Measurements from ENCODE around the gene PDXP. TPM values are rescaled to one million over a fixed set of nuclear protein-coding genes. Genes with fewer than 3 reads are reported as not detected.

The PDXP gene
- total RNA-seq, 1 donor from 2014 or later = 88.1 TPM

DNA sequence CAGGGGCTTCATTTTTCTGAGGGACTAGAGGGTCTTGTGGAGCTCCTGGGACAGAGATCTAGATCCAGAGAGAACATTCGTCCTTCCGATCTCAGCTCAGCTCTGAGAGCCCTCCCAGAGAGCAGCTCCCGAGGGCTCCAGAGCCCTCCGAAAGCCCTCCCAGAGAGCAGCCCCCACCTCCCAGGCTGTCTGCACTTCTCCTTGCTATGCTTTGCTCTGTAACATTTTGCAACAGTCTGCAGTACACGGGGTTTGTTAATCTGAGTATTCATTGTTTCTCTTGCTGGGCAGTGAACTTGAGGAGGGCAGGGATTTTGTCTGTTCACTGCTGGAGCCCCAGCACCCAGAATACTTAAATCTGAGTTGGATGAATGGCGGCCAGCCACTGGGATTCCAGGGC is 47.3 kb upstream of the PDXP start:
- Mint-ChIP-seq H3K4me3 (ENCODE audit: unreplicated experiment) (peak overlapping the region; percentile 55), H3K27me3 (ENCODE audit: unreplicated experiment) (peaks cover 11% of the 10 kb centered on the region), H3K27ac (ENCODE audit: unreplicated experiment) (peak overlapping the region; percentile 89), H3K9me3 (ENCODE audit: unreplicated experiment) (peaks cover 8% of the 10 kb centered on the region), H3K36me3 (ENCODE audit: unreplicated experiment) (no peaks in the 10 kb centered on the region), H3K4me1 (ENCODE audit: low read depth, unreplicated experiment) (peaks cover 7% of the 10 kb centered on the region)
- no peak for DNase-seq
- TF ChIP-seq, protein P1, sequence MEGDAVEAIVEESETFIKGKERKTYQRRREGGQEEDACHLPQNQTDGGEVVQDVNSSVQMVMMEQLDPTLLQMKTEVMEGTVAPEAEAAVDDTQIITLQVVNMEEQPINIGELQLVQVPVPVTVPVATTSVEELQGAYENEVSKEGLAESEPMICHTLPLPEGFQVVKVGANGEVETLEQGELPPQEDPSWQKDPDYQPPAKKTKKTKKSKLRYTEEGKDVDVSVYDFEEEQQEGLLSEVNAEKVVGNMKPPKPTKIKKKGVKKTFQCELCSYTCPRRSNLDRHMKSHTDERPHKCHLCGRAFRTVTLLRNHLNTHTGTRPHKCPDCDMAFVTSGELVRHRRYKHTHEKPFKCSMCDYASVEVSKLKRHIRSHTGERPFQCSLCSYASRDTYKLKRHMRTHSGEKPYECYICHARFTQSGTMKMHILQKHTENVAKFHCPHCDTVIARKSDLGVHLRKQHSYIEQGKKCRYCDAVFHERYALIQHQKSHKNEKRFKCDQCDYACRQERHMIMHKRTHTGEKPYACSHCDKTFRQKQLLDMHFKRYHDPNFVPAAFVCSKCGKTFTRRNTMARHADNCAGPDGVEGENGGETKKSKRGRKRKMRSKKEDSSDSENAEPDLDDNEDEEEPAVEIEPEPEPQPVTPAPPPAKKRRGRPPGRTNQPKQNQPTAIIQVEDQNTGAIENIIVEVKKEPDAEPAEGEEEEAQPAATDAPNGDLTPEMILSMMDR (IDR thresholded peaks at IDR 0.05; ENCODE audit: partially characterized antibody, unreplicated experiment) = no peak

DNA sequence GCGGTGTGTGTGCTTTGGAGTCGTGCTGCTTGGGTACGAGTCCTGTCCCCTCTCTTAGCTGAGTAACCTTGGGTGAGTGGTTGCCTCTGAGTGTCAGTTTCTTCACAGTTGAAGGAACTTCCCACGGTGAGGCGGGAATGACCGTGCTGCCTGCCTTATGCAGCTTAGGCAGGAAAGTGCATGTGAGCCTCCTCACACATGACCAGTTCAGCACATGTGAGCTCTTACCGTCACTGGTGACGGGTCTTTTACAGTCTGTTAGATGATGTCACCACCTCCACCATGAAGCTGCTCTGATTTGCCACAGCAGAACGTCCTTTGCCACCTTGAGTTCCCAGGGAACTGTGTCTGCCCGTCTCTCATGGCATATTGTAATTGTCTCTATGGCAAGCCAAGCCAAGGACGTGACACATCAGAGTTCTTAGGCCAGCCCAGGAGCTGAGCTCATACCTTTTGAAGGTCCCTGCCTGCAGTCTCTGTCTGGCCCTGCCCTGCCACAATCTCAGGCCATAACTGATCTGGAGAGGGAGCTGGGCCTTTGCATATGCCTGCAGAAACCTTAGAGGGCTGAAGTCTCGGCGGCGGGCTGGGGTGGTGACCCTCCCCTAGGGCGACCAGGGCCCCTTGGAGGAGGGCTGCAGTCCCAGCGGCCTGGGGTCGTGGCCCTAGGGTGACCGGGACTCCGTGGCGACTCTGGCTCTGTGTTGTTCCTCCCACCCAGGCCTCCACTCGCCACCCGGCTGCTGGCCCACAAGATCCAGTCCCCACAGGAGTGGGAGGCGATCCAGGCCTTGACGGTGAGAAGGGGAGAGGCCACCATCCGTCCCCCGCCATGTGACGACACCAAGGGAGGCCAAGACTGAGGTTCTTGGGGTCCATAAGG is 42.1 kb upstream of the PDXP start:
- no peak overlapping the region for H3K4me3 Mint-ChIP-seq (ENCODE audit: unreplicated experiment)
- H3K9me3 Mint-ChIP-seq (ENCODE audit: unreplicated experiment) = no peaks in the 10 kb centered on the region
- H3K27me3 Mint-ChIP-seq (ENCODE audit: unreplicated experiment) = peaks cover 2% of the 10 kb centered on the region
- no peak for DNase-seq
- no peaks in the 10 kb centered on the region for H3K4me1 Mint-ChIP-seq (ENCODE audit: low read depth, unreplicated experiment)
- TF ChIP-seq, protein P1 (IDR thresholded peaks at IDR 0.05; ENCODE audit: partially characterized antibody, unreplicated experiment) = no peak
- H3K36me3 Mint-ChIP-seq (ENCODE audit: unreplicated experiment) = no peaks in the 10 kb centered on the region
- no peak overlapping the region for H3K27ac Mint-ChIP-seq (ENCODE audit: unreplicated experiment)

DNA sequence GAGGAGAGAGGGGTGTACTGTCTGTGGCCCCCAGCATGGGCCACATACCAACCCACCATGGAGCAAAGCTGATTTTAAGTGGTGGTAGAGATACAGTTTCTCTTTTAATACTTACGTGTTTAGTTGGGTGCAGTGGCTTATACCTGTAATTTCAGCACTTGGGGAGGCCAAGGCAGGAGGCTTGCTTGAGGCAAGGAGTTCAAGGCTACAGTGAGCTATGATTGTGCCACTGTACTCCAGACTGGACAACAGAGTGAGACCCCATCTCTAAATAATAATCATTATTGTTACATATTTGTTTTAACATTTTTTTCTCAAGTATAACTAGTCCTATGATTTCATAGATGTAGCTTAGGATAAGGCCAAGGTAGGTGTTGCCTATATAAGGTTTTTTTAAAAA is 41.1 kb upstream of the PDXP start:
- TF ChIP-seq, protein P1 (IDR thresholded peaks at IDR 0.05; ENCODE audit: partially characterized antibody, unreplicated experiment) = no peak
- no peaks in the 10 kb centered on the region for H3K36me3 Mint-ChIP-seq (ENCODE audit: unreplicated experiment)
- H3K9me3 Mint-ChIP-seq (ENCODE audit: unreplicated experiment) = no peaks in the 10 kb centered on the region
- H3K27me3 Mint-ChIP-seq (ENCODE audit: unreplicated experiment) = peaks cover 2% of the 10 kb centered on the region
- H3K27ac Mint-ChIP-seq (ENCODE audit: unreplicated experiment) = no peak overlapping the region
- no peak for DNase-seq
- H3K4me3 Mint-ChIP-seq (ENCODE audit: unreplicated experiment) = no peak overlapping the region
- no peaks in the 10 kb centered on the region for H3K4me1 Mint-ChIP-seq (ENCODE audit: low read depth, unreplicated experiment)

DNA sequence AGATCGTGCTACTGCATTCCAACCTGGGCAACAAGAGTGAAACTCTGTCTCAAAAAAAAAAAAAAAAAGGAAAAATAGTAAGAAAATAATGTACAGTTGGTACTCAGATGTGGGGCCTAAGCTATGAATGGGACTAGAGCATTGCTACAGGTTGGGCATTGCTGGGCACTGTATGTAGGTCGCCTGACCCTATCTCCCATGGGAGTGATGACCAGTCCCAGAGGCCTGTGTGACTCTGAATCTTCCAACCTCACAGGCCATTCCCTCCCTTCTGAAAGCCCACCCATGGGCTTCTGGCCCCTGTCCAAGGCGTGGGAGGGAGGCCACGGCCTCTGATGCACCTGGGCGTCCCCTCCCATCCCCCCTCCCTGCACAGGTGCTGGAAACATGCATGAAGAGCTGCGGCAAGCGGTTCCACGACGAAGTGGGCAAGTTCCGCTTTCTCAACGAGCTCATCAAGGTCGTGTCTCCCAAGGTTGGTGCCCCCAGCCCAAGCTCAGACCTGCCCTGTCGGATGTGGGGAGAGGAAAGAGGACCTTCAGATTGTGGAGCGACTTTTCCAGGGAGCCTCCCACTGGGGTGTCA is 40.4 kb upstream of the PDXP start:
- Mint-ChIP-seq H3K27me3 (ENCODE audit: unreplicated experiment) (peaks cover 2% of the 10 kb centered on the region), H3K4me1 (ENCODE audit: low read depth, unreplicated experiment) (no peaks in the 10 kb centered on the region), H3K4me3 (ENCODE audit: unreplicated experiment) (no peak overlapping the region), H3K9me3 (ENCODE audit: unreplicated experiment) (no peaks in the 10 kb centered on the region), H3K27ac (ENCODE audit: unreplicated experiment) (no peak overlapping the region), H3K36me3 (ENCODE audit: unreplicated experiment) (no peaks in the 10 kb centered on the region)
- no peak for DNase-seq
- TF ChIP-seq, protein P1 (IDR thresholded peaks at IDR 0.05; ENCODE audit: partially characterized antibody, unreplicated experiment) = no peak

DNA sequence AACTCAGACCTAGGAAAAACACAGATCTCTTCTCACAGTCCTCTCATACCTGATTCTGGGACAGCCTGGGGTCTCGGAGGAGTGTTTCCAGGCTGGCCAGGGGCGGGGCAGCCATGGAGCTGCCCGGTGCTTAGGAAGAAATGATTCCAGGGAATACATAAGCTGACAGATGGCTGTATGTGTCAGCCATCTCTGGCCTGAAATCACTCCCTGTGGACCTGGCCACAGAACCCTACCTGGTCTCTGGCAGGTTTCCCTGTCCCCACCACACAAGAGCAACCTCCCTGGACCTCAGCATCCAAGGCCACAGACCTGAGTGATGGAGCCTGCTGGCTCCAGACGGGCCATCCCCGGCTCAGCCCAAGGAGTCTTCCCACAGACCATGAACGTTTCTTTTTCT is 39.8 kb upstream of the PDXP start:
- DNase-seq = no peak
- Mint-ChIP-seq H3K27me3 (ENCODE audit: unreplicated experiment) (peaks cover 2% of the 10 kb centered on the region), H3K36me3 (ENCODE audit: unreplicated experiment) (no peaks in the 10 kb centered on the region), H3K27ac (ENCODE audit: unreplicated experiment) (no peak overlapping the region), H3K4me3 (ENCODE audit: unreplicated experiment) (no peak overlapping the region), H3K4me1 (ENCODE audit: low read depth, unreplicated experiment) (peaks cover 1% of the 10 kb centered on the region), H3K9me3 (ENCODE audit: unreplicated experiment) (no peaks in the 10 kb centered on the region)
- TF ChIP-seq, protein P1 (IDR thresholded peaks at IDR 0.05; ENCODE audit: partially characterized antibody, unreplicated experiment) = no peak
